Cardiac septum (tissue), 1 donor: ENCODE measurements around the gene TIMM22. TPM values are rescaled to one million over a fixed set of nuclear protein-coding genes. Genes with fewer than 3 reads are reported as not detected.
A peak's percentile ranks its signal among the peaks of the same experiment; 100 is the strongest.
"Not testable (repeated sequence)": the region's sequence is repeated elsewhere in the genome, so short reads cannot be mapped to it uniquely, and the experiment has no call there.

Source experiments
- DNase-seq: peaks from one replicate; pipeline ENCODE4 v3.0.0-alpha.2; 2020; ENCODE audit warnings: low spot score
- intact Hi-C: fragments of 100-400 bp; cut with DNase I; formaldehyde crosslinking; loops from one replicate; pipeline ENCODE4 v1.14.0; 2022
- total RNA-seq: library from RNA; stranded (reverse); fragmentation: NEBNext Ultra II Directional; extraction: Animal tissue kit (Norgen Biotek cat#: 25700); gene quantifications from one replicate; pipeline ENCODE4 v1.2.1, GENCODE V29; 2021
- donor health status: DM: no; HTN: no; CAD: no.

The TIMM22 gene
- total RNA-seq, 1 donor from 2014 or later = 17.8 TPM

- intact Hi-C loops = loop anchor here (10.0 kb wide), 1 partner anchor 55 kb away; no protein-coding TSS in a partner anchor
- no peak for DNase-seq
These were observed 27.0 kb upstream of the TIMM22 start for GRCh38 chr17:969811-970355.

- intact Hi-C loops = loop anchor here (10.0 kb wide), 1 partner anchor 56 kb away; no protein-coding TSS in a partner anchor
- no peak for DNase-seq
These were observed 26.6 kb upstream of the TIMM22 start for GRCh38 chr17:970364-970763.

- not testable (repeated sequence) for DNase-seq
- intact Hi-C loops = loop anchor here (10.0 kb wide), 1 partner anchor 57 kb away; no protein-coding TSS in a partner anchor
These were observed 25.1 kb upstream of the TIMM22 start for GRCh38 chr17:971861-972260.

- no peak for DNase-seq
- intact Hi-C loops = loop anchor here (10.0 kb wide), 1 partner anchor 58 kb away; no protein-coding TSS in a partner anchor
These were observed 23.9 kb upstream of the TIMM22 start for GRCh38 chr17:973053-973452.

- not testable (repeated sequence) for DNase-seq
- intact Hi-C loops = loop anchor here (10.0 kb wide), 1 partner anchor 60 kb away; no protein-coding TSS in a partner anchor
These were observed 22.2 kb upstream of the TIMM22 start for GRCh38 chr17:974778-975177.

- DNase-seq = no peak
- intact Hi-C loops = loop anchor here (10.0 kb wide), 1 partner anchor 61 kb away; no protein-coding TSS in a partner anchor
These were observed 21.5 kb upstream of the TIMM22 start for GRCh38 chr17:975371-975915.

- intact Hi-C loops = loop anchor here (10.0 kb wide), 1 partner anchor 62 kb away; no protein-coding TSS in a partner anchor
- no peak for DNase-seq
These were observed 20.6 kb upstream of the TIMM22 start for GRCh38 chr17:976312-976711.

GRCh38 chr17:977166-977565 is 19.8 kb upstream of the TIMM22 start:
- no peak for DNase-seq

GRCh38 chr17:978103-979093 is 18.5 kb upstream of the TIMM22 start:
- intact Hi-C loops = loop anchor here (2.0 to 10.0 kb wide), 2 partner anchors 64 to 98 kb away; no protein-coding TSS in a partner anchor
- DNase-seq = no peak

More at GRCh38 chr17:977166-977565, 19.8 kb upstream of the TIMM22 start:
- intact Hi-C loops = loop anchor here (10.0 kb wide), 1 partner anchor 62 kb away; no protein-coding TSS in a partner anchor

GRCh38 chr17:979212-979538 is 17.8 kb upstream of the TIMM22 start:
- DNase-seq = no peak

GRCh38 chr17:979539-980405 is 17.2 kb upstream of the TIMM22 start, which contains the start of gene NXN:
Gene NXN, minus strand, starts transcription at chr17:979776.
- DNase-seq = peak; percentile 98
- intact Hi-C loops = loop anchor here (2.0 to 10.0 kb wide), 3 partner anchors 65 to 265 kb away; partner anchors contain the start of gene VPS53

More at GRCh38 chr17:979212-979538, 17.8 kb upstream of the TIMM22 start:
- intact Hi-C loops = loop anchor here (2.0 to 10.0 kb wide), 2 partner anchors 64 to 98 kb away; no protein-coding TSS in a partner anchor

- peak; percentile 83 for DNase-seq
- intact Hi-C loops = loop anchor here (1.0 to 10.0 kb wide), 2 partner anchors 185 to 266 kb away; partner anchors contain the start of gene VPS53
These were observed 16.3 kb upstream of the TIMM22 start for GRCh38 chr17:980406-981291.

- no peak for DNase-seq
- intact Hi-C loops = loop anchor here (1.0 to 10.0 kb wide), 2 partner anchors 186 to 266 kb away; partner anchors contain the start of gene VPS53
These were observed 15.7 kb upstream of the TIMM22 start for GRCh38 chr17:981292-981658.

- intact Hi-C loops = loop anchor here (10.0 kb wide), 1 partner anchor 269 kb away; the partner anchor contains the start of gene VPS53
- DNase-seq = no peak
These were observed 13.0 kb upstream of the TIMM22 start for GRCh38 chr17:983921-984320.

GRCh38 chr17:986322-986929 is 10.5 kb upstream of the TIMM22 start:
- no peak for DNase-seq
- intact Hi-C loops = loop anchor here (10.0 kb wide), 1 partner anchor 272 kb away; the partner anchor contains the start of gene VPS53

GRCh38 chr17:987931-988330 is 9.0 kb upstream of the TIMM22 start:
- DNase-seq = no peak
- intact Hi-C loops = loop anchor here (10.0 kb wide), 1 partner anchor 273 kb away; the partner anchor contains the start of gene VPS53

GRCh38 chr17:988561-988960 is 8.4 kb upstream of the TIMM22 start:
- intact Hi-C loops = loop anchor here (10.0 kb wide), 1 partner anchor 274 kb away; the partner anchor contains the start of gene VPS53
- no peak for DNase-seq
